CD4-positive, alpha-beta T cell treated with Interleukin-10 for 1 hour (primary cell): ENCODE results near the gene TMEM163.
"Not testable (repeated sequence)": the region's sequence is repeated elsewhere in the genome, so short reads cannot be mapped to it uniquely, and the experiment has no call there.

Source experiments
- DNase-seq: peaks from one replicate; pipeline ENCODE4 v3.0.0-alpha.2; 2020

The TMEM163 gene

DNA sequence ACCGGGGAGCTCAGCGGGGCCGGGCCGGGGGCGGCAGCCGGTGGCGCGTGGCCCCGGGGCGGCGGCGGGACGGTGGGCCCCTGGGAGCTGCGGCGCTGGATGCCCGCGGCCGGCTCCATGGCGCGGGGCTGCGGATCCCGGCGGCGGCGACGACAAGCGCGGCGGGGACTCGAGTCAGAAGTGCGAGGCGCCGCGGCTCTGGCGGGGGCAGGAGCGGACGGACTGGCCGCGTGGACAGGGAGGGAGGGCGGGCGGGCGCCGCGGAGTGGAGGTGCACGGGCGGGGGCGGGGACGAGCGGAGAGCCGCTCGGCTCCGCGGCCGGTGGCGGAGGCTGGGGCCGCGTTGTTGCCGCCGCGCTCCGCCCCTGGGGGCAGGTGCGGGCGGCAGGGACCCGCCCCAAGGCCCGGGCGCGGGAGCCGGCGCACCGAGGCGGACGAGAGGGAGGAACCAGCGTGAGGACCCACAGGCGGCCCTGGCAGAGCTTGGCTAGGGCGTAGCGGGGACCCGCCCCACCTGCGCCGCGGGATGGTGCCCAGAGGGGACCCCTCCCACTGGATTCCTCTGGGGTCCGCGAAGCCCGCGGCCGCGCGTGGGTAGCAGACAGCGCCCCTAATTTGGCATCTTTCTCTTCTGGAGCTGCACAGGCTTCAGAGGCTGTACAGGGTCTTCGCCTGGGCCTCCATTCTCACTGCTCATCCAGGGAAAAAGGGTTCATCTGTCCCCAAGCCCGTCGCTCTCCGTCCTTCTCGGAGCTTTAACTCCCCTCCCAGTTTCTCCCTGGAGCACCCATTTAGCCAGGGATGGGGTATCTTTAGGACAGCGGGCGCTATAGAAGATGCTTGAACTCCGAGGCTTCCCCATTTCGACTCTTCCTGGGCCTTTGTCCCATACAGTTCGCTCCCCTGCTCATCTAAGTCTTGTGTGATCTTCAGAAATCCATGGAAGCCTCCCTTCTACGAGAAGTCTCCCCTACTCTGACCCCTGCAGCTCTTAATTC lies at the start of gene TMEM163:
Gene TMEM163 (minus strand): TSS at position 184 of the 998 bp plus-strand sequence.
- peak; percentile 26 for DNase-seq

GRCh38 chr2:134766583-134766982 lies 47.8 kb upstream of the TMEM163 start:
- DNase-seq, result no peak

DNA sequence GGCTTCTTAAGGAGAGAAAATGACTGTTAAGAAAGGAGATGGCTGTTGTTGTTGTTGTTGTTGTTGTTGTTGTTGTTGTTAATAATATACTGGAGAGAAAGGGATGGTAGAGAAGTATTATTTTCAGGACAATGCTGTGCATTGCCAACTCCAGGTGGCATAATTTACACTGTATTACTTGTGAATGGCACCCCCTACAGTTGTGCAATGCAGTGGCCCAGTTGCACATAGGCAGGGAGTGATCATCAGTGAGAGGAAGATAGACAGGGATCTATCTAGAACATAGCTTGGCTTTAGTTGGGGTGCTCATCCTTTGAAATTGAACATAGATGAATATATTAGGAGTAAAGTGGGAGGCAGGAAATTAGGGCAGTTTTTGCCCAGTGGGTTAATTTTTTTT lies 47.2 kb upstream of the TMEM163 start:
- no peak for DNase-seq

GRCh38 chr2:134764164-134764563 lies 45.4 kb upstream of the TMEM163 start:
- no peak for DNase-seq

DNA sequence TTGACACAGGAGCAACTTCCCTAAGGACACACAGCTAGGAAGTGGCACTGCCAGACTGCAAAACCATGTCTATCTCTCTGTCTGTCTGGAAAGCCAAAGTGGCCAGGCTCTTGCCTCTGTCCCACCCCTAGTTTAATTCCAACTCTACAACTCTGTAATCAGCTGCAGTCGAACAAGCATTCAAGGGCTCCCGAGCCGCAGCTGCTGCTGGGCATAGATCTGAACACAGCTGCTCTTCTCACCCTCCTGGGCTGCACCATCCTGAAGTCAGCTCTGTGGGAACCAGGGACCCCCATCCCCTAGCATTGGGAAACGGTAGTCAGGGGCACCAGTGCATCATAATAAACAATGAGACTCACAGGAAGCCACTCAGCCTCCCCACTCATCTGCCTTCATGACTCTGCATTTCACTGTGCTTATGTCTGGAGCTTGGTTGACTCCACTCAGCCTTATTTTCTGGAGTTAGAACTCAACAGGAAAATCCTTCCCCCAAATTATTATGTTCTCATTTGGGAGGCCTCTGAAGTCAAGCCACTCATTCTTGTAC lies 44.4 kb upstream of the TMEM163 start:
- DNase-seq, result no peak

DNA sequence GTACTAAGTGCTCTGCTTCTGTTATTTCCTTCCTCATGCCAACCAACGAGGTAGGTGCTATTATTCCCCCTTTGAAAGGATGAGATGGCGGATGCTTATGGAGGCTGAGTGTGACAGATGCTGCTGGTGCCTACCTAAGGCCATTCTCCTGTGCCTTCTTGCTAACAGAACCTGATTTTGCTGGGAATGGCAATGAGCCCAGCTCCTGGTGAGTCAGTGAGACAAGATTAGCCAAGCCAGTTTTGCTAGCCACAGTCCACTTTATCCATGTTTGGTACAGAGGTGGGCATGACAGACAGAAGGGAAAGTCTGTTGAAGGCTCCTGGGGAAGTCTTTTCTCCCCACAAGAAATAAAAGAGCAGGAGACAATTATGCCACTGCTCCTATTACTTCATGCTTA lies 43.7 kb upstream of the TMEM163 start:
- DNase-seq, result no peak

DNA sequence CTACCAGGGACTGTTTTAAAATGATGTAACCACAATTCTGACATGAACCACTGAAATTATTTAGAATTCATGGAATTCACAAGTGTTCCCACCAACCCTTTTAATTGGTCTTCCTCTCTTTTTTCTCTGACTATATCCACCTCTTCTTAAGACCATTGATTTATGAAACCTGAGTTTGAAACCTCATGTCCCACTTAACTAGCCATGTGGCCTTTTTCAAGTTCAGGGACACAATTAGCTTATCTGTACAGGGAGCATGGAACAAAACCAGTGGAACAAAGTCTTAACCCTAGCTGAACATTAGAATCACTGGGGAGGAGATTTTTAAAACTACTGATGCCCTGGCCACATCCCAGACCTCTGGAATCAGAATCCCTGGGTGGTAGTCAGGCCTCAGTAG lies 41.6 kb upstream of the TMEM163 start:
- DNase-seq, result no peak

DNA sequence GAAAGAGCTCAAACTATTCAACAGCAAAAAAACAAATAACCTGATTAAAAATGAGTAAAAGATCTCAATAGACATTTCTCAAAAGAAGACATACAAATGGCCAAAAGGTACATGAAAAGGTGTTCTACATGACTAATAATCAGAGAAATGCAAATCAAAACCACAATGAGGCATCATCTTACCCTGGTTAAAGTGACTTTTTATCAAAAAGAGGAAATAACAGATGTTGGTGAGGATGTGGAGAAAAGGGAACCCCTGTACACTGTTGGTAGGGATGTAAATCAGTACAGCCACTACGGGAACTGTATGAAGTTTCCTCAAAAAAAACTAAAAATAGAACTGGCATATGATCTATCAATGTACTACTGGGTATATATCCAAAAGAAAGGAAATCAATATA lies 39.8 kb upstream of the TMEM163 start:
- no peak for DNase-seq

GRCh38 chr2:134751981-134752380 lies 33.2 kb upstream of the TMEM163 start:
- not testable (repeated sequence) for DNase-seq

DNA sequence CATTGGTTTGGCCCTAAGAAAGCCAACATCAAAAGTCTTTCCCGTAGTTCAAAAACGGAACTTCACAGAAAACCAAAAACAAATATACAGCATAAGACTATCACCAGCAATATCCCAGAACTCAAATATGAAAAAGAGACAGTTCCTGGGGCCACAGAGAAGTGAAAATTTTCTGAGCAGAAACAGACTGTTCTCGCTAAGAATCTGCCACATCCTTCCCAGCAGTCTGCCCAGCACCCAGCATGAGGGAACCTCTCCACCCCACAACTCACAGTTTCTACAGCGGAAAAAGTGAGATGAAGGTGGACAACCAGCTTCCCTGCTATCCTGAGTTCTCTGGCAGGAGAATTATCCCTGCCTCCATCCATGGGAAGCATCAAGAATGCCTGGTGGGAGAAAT lies 26.7 kb upstream of the TMEM163 start:
- no peak for DNase-seq

DNA sequence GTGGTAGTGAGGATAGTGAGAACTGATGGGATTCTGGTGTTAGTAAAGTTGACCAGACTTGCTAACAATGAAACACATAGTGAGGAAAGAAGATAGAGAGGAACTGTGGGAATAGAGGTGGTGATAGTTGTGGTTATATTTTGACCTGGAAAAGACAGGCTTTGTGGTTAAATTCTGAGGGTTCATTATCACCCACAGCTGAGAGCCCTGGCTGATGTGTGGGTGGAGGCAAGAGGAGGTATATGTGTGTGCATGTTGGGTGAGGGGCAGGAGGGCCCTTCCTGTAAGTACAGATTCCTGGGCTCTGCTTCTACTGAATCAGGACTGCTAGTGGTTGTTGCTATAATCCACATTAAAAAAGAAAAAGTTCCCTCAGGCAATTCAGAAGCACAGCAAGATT lies 26.2 kb upstream of the TMEM163 start:
- DNase-seq, result no peak

DNA sequence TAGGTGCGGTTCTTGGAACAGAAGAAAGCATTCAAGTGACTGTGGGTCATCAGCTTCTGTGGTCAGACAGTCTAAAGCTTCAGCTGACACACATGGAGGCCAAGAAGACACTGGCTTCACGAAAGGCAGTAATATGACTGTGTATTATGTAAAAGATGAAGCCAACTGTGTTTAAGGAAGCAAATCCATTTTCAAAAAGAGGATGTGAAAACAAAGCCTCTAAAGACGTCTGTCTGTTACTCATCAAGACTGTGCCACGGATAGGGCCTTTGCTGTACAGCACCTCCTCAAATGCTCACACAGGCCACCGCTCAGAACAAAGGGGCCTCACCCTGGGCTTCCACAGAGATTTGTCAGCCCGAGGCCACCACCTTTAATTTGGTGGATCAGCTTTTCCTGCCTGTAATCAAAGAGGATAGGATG lies 21.1 kb upstream of the TMEM163 start:
- DNase-seq, result no peak

GRCh38 chr2:134739236-134739878 lies 20.6 kb upstream of the TMEM163 start:
- no peak for DNase-seq

GRCh38 chr2:134738141-134738870 lies 19.5 kb upstream of the TMEM163 start:
- DNase-seq, result no peak

- DNase-seq, result no peak
These were observed 18.9 kb upstream of the TMEM163 start for GRCh38 chr2:134737671-134738070.

GRCh38 chr2:134736167-134736880 lies 17.5 kb upstream of the TMEM163 start:
- no peak for DNase-seq

DNA sequence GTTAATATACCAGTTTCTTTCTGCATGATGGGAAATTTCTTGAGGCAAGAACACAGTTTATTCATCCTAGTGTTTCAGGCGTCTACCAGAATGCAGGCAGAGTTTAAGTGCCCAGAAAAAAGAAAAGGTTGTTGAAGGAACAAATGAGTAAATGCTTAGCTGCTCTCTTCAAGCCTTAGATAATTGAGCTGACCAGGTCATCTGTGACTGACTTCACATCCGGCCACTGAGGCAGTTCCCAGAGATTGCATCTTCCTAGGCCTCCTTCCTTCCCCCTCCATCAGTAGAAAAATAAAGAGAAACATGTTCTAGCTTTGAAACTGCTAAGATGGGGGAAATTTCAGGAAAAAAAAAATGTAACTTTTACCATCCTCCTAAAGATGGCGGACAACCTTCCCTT lies 9.4 kb upstream of the TMEM163 start:
- DNase-seq, result no peak

DNA sequence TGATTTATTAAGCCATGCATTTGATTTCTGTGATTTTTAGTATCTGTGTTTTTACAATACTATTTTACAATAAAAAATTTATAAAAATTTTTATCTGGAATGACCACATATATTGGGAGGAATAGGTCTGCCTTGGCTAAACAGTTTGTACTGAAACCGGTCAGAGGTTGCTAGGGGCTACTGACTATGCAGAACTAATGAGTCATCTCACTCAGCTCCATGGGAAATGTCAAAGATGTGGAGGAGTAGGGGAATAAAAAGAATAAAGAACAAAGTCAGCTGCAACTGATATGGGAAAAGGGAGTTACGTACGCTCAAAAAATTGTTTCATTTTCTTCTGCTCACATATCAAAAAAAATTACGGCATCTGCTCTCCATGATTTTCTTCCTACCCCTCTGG lies 8.6 kb upstream of the TMEM163 start:
- no peak for DNase-seq

- no peak for DNase-seq
These were observed 7.8 kb upstream of the TMEM163 start for GRCh38 chr2:134726645-134727044.

DNA sequence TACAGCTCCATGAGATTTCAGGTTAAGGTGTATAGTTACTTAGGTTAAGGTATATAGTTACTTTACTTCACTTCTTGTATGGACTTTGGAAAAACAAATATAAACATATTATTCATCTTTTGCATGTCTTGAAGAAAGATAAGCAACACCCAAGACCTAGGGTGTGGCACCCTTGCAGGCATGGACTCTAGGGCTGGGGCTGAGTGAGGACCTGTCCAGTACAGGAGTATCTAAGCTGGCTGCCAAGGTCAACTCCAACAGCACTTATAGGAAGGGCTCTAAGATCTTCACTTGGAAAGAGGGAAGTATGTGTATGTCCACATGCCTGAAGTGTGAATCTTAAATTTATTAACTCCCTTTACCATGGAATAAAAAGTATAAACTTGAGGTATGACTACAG lies 7.1 kb upstream of the TMEM163 start:
- no peak for DNase-seq

DNA sequence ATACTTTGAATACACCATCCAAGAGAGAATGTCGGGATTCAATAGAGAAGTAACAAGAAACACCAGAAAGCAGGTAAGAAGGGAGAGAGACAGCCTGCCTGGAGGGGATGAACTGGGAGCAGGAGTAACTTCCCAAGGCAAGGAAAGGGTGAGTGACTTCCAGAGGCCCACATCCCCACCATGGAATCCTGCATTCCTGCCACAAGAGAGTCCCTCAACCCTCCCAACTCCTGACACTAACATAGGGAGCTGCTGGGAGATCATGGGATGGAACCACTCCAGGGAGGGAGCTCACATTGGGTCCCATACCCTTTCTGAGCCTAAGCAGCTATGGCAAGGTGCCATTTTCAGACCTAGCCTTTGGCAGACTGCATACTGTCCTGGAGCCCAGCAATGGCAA lies 5.5 kb upstream of the TMEM163 start:
- DNase-seq, result no peak

DNA sequence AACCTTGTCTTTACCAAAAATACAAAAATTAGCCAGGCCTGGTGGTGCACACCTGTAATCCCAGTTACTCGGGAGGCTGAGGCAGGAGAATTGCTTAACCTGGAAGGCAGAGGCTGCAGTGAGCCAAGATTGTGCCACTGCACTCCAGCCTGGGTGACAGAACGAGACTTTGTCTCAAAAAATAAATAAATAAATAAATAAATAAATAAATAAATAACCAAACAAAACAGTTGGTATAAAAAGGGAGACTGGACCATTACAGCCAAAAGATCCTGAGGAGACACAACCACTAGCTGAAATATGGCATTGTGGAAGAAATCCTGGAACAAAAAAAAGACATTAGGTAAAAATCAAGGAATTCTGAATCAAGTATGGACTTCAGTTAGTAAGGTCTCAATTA lies 4.9 kb upstream of the TMEM163 start:
- not testable (repeated sequence) for DNase-seq

- no peak for DNase-seq
These were observed 3.9 kb upstream of the TMEM163 start for GRCh38 chr2:134722728-134723127.
